Stimulated activated naive CD8-positive, alpha-beta T cell treated with anti-CD3 and anti-CD28 coated beads, Interleukin-15, Interleukin-2, amounts not matched to agents 100 ng/mL and 50 ng/mL, for 24 hours (primary cell): ENCODE data around the gene PTPN18.
A peak's percentile ranks its signal among the peaks of the same experiment; 100 is the strongest.
"Not testable (repeated sequence)": the region's sequence is repeated elsewhere in the genome, so short reads cannot be mapped to it uniquely, and the experiment has no call there.

ENCODE experiments used
- H3K27ac Mint-ChIP-seq: one replicate; pipeline ENCODE4 v1.8.0; 2021; ENCODE audit warnings: mild to moderate bottlenecking, mixed read lengths
- H3K27me3 Mint-ChIP-seq: one replicate; pipeline ENCODE4 v1.8.0; 2021; ENCODE audit warnings: mixed read lengths
- H3K36me3 Mint-ChIP-seq: one replicate; pipeline ENCODE4 v1.8.0; 2021; ENCODE audit warnings: low read depth, mixed read lengths
- H3K4me1 Mint-ChIP-seq: one replicate; pipeline ENCODE4 v1.8.0; 2021; ENCODE audit warnings: low read depth, mixed read lengths
- H3K4me3 Mint-ChIP-seq: one replicate; pipeline ENCODE4 v1.8.0; 2021; ENCODE audit warnings: mild to moderate bottlenecking, mixed read lengths
- H3K9me3 Mint-ChIP-seq: one replicate; pipeline ENCODE4 v1.8.0; 2021; ENCODE audit warnings: mixed read lengths

Gene PTPN18

GRCh38 chr2:130391872-130392670, 36.2 kb downstream of the PTPN18 start:
- peak overlapping the region; percentile 78 for H3K27ac Mint-ChIP-seq

GRCh38 chr2:130393318-130393910, 37.6 kb downstream of the PTPN18 start:
- no peak overlapping the region for H3K27ac Mint-ChIP-seq
- H3K4me3 Mint-ChIP-seq, result no peak overlapping the region

More at GRCh38 chr2:130391872-130392670, 36.2 kb downstream of the PTPN18 start:
- Mint-ChIP-seq H3K4me3 (peak overlapping the region; percentile 75), H3K4me1 (peaks cover 12% of the 10 kb centered on the region), H3K9me3 (no peaks in the 10 kb centered on the region), H3K36me3 (no peaks in the 10 kb centered on the region), H3K27me3 (peaks cover 21% of the 10 kb centered on the region)

GRCh38 chr2:130406280-130406679, 50.4 kb downstream of the PTPN18 start:
- not testable (repeated sequence) for H3K36me3 Mint-ChIP-seq, H3K9me3 Mint-ChIP-seq, H3K4me3 Mint-ChIP-seq, H3K4me1 Mint-ChIP-seq, H3K27me3 Mint-ChIP-seq, H3K27ac Mint-ChIP-seq

More at GRCh38 chr2:130393318-130393910, 37.6 kb downstream of the PTPN18 start:
- Mint-ChIP-seq H3K27me3 (peaks cover 21% of the 10 kb centered on the region), H3K9me3 (no peaks in the 10 kb centered on the region), H3K4me1 (peaks cover 12% of the 10 kb centered on the region), H3K36me3 (no peaks in the 10 kb centered on the region)

GRCh38 chr2:130416693-130417092, 60.8 kb downstream of the PTPN18 start:
- not testable (repeated sequence) for H3K4me3 Mint-ChIP-seq, H3K4me1 Mint-ChIP-seq, H3K36me3 Mint-ChIP-seq, H3K9me3 Mint-ChIP-seq, H3K27ac Mint-ChIP-seq, H3K27me3 Mint-ChIP-seq

GRCh38 chr2:130418845-130419244, 63.0 kb downstream of the PTPN18 start:
- H3K36me3 Mint-ChIP-seq, H3K27ac Mint-ChIP-seq, H3K4me1 Mint-ChIP-seq, H3K9me3 Mint-ChIP-seq, H3K27me3 Mint-ChIP-seq, H3K4me3 Mint-ChIP-seq: not testable (repeated sequence)
